HG03378 (cell line): ENCODE results near the gene MAST2.
"Not testable (repeated sequence)": the region's sequence is repeated elsewhere in the genome, so short reads cannot be mapped to it uniquely, and the experiment has no call there.

ENCODE experiments used
- ATAC-seq: cut with Tn5 transposase; IDR thresholded peaks from one replicate; pipeline ENCODE4 v1.9.1; 2021; ENCODE audit warnings: mild to moderate bottlenecking, moderate library complexity; ENCODE audit not compliant: unreplicated experiment

The MAST2 gene

DNA sequence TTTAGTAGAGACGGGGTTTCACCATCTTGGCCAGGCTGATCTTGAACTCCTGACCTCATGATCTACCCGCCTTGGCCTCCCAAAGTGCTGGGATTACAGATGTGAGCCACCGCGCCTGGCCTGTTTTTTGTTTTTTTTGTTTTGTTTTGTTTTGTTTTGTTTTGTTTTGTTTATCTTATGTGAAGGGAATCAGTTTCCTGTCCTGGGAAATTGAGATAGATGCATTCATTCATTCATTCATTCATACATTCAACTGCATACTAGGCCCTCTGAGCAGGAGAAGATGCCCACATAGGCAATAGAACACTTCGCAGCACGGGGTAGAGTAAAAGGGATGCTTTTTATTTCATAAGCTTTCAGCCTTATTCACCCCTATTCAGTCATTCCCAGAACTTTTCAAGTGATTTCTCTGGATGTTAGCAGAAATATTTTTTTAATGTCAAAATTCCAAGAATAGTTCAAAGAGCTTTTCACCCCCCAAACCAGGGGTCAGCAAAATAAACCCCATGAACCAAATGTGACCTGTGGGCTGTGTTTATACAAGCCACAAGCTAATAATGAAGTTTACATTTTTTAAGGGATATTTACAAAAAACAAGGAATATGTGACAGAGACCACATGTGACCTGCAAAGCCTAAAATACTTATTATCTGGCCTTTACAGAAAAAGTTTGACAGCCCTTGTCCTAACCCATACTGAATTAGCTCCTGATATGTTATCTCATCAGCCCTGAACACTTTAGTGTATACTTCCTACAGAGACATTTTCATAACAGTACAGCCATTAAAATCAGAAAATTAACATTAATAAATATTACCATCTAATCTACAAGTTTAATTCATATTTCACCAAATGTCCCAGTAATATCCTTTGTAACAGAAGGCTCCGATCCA, 127.1 kb downstream of the MAST2 start:
- no peak for ATAC-seq

DNA sequence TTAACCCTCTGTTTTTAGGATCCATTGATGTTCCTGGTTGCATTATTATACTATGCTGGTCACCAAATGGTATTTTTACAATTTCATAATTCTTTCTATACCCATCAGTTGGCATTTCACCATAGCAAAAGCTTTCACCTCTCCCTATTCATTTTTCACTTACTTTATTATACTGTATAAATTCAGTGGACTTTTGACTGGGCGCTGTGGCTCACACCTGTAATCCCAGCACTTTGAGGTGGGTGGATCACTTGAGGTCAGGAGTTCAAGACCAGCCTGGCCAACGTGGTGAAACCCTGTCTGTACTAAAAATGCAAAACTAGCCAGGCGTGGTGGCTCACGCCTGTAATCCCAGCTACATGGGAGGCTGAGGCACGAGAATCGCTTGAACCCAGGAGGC, 128.8 kb downstream of the MAST2 start:
- not testable (repeated sequence) for ATAC-seq

DNA sequence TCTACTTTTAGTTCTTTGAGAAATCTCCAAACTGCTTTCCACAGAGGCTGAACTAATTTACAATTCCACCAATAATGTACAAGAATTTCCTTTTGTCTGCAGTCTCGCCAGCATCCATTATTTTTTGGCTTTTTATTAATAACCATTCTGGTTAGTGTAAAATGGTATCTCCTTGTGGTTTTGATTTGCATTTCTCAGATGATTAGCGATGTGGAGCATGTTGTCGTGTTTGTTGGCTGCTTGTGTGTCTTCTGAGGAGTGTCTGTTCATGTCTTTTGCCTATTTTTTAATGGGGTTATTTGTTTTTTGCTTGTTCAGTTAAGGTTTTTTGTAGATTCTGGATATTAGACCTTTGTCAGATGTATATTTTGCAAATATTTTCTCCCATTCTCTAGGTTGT, 131.5 kb downstream of the MAST2 start:
- no peak for ATAC-seq

DNA sequence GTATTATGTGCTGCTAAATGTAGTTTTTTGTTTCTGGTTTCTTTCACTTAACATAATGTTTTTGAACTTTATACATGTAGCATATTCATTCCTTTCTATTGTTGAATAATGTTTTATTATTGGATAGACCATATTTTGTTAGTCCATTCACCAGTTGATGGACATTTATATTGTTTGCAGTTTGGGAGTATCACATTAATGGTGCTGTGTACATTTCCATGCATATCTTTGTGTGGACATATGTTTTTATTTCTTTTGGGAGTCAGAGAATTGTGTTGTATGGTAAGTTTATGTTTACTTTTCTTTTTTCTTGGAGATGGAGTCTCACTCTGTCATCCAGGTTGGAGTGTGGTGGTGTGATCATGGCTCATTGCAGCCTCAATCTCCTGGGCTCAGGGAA, 134.6 kb downstream of the MAST2 start:
- no peak for ATAC-seq

DNA sequence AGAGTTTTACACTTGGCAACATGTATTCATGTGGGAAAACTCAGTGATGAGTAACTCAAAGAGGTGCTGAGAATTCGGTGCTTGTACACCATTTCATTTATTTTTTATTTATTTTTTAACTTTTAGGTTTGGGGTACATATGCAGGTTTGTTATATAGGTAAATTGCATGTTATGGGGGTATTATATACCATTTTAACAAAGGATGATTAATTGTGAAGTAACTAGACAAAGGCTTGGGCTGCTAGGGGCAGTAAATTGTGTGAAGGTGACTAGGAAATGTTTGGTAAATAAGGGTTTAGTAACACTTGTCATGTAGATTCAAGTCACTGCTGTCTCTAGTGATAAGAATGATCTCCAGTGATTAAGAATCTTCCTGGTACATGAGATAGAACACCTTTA, 139.0 kb downstream of the MAST2 start:
- no peak for ATAC-seq

DNA sequence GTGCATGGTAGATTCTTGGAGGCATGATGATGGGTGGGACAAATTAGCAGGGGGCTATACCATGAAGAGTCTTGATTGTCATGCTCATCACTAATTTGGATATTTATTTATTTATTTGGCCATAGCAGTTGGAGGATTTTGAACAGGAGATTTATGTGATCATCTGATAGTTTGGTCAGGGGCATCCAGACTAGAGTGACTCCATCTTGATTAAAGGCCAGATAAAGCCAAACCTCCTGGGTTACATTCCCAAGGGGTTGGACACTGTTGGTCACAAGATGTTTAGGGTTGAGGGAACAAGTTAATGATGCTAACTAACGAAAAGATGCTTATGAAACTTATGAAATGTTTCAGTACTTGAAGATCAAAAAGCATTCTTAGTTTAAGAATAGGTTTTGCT, 139.8 kb downstream of the MAST2 start:
- no peak for ATAC-seq

DNA sequence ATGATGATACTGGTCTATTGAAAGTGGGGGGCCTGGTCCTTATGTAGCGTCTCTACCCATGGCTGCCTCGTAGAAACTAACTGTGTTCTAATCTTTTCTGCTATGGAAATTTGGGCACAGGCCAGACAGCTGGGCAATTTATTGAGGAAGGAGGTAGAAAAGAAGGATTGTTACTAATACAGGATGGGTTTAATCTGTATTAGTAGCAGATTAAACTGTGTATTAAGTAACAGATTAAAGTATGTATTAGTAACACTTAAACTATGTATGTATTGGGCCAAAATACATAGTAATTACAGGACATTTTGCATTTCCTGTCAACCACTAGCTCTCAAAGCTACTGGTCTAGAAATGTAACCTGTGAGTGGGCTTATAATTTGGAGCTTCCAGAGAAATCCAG, 142.0 kb downstream of the MAST2 start:
- no peak for ATAC-seq

DNA sequence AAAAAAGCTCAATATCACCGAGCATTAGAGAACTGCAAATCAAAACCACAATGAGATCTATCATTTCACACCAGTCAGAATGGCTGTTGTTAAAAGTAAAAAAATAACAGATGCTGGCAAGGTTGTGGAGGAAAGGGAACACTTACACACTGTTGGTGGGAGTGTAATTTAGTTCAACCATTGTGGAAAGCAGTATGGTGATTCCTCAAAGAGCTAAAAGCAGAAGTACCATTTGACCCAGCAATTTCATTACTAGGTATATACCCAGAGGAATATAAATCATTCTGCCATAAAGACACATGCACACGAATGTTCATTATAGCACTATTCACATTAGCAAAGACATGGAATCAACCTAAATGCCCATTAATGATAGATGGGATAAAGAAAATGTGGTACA, 146.1 kb downstream of the MAST2 start:
- ATAC-seq, result not testable (repeated sequence)

DNA sequence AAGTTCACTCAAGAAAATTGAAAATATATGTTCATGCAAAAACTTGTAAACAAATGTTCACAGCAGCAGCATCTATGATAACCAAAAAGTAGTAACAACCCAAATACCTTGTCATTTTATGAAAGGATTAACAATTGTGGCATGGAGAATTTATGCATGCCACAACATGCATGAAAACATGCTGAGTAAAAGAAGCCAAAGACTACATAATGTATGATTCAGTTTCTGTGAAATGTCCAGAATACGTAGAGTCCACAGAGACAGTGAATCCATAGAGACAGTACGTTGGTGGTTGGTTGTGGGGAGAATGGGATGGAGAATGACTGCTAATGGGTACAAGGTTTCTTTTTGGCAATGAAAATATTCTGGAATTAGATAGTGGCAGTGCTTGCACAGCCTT, 148.7 kb downstream of the MAST2 start:
- ATAC-seq, result no peak

DNA sequence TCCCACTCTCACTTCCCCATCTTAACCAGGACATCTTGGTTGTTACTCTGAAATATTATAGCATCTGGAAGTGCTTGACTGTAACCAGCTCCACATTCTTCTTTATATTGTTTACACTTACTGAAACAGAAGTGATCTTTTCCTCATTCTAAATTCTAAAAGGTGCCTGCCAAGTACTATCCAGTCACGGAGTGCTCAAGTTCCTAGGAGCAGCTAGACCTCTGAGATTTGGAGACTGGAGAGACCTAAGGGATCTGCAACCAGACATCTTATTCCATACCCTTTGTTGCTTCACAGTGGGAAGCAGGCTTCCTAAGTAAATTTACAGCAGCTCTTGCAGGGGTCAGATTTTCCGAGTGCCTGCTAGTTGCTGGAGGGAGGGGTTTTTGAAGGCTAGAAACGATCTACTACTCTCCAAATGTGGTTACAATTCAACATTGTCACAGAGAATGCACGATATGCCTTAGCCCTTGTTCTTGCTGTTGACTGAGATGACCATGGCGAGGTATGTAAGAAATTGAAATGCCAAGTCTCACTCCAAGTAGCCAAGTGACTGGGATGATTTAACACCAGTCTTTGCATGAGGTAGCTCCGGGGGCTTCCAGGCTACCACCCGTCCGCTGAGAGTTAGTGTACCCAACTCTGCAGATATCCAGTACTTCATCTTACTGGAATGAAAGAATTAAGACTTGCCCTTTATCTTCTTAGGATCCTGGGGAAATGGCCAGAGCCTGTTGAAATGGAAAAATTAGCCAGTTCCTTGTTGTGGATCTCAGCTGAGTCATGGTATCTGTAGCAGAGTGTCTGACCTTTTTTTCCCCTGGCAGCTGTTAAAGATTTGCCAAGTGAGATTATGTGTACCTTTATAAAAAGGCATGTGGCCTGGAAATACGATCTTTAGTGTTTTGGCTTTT, 150.8 kb downstream of the MAST2 start:
- no peak for ATAC-seq

DNA sequence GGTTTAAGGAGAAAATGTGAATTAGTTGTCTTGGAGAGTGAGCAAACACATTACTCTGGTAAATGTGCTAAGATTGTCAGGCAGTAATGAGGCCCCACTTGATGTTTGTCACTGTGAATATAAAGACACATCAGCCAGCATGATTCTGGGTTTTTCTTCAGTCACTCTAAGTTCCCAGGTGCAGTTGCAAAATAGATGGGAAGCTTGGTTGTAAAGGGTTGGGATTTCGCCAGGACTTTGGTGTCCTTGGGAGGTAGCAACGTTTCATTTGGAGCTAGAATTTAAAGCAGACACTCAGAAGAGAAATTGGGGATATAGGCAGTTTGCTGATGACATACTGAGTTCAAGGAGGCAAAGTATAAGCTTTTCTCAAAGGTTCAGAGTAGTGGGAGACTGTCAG, 154.3 kb downstream of the MAST2 start:
- no peak for ATAC-seq

DNA sequence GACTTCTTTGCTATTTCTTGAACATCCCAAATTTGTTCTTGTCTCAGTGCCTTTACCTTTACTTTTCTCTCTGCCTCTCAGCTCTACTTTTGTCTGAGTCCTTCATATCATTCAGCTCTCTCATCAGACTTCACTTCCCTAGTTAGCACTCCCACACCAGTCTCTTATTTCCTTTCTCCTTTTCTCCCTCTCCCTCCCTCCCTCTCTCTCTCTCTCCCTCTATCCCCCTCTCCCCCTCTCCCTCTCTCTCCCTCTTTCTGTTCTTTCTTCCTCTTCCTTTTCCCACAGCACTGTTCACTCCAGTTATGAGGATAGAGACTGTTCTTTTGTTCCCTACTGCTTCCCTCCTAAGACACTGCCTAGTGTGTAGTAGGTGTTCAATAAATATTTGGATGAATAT, 154.9 kb downstream of the MAST2 start:
- no peak for ATAC-seq

DNA sequence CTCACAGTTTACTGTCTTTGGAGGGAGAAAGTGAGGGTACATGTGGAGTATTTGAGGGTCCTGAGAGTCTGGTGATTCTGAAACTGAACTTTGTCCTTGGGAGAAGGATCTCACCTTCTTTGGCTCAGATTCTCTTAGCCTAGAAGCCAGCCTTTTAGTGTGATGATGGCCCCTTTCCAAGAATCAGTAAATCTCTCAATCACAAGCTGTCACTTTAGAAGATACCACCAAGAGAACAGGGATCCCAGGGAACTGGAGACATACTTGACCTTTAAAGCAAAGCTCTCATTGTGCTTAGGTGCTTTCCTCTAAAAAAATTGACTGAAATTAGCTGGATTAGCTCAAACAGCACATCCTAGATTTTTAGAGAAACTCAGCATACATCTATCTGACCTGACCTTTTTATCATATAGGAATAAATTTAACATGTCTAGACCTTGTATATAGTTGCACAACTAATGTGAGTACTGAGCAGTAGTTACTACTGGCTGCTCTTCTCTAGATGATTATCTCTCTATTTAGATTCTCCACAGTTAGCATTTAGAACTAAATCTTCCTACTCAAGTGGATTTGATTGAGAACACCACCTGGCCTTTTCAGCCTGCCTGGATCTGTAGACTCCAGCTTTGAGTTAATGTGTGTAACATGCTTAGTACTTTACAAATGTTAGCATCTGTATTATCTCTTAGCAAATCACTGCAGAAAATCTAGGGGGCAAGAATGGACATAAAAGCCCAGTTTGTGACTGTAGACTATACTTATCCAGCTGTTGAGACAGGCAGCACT, 157.7 kb downstream of the MAST2 start:
- no peak for ATAC-seq

DNA sequence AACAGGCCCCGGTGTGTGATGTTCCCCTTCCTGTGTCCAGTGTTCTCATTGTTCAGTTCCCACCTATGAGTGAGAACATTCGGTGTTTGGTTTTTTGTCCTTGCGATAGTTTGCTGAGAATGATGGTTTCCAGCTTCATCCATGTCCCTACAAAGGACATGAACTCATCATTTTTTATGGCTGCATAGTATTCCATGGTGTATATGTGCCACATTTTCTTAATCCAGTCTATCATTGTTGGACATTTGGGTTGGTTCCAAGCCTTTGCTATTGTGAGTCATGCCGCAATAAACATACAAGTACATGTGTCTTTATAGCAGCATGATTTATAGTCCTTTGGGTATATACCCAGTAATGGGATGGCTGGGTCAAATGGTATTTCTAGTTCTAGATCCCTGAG, 158.5 kb downstream of the MAST2 start:
- not testable (repeated sequence) for ATAC-seq

DNA sequence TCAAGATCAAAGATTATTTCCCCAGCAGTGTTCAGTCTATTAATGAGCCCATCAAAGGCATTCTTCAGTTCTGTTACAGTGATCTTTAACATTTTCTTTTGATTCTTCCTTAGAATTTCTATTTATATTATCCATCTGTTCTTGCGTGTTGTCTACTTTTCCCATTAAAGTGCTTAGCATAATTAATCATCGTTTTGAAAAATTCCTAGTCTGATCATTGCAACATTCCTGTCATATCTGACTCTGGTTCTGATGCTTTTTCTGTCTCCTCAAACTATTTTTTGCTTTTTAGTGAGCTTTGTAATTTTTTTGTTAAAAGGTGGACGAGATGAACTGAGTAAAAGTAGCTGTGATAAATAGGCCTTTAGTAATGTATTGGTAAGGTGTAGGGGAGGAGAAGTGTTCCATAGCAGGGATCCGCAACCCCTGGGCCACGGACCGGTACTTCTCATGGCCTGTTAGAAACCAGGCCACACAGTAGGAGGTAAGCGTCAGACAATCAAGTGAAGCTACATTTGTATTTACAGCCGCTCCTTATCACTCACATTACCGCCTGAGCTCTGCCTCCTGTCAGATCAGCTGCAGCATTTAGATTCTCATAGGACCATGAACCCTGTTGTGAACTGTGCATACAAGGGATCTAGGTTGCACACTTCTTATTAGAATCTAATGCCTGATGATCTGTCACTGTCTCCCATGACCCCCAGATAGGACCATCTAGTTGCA, 165.7 kb downstream of the MAST2 start:
- no peak for ATAC-seq

DNA sequence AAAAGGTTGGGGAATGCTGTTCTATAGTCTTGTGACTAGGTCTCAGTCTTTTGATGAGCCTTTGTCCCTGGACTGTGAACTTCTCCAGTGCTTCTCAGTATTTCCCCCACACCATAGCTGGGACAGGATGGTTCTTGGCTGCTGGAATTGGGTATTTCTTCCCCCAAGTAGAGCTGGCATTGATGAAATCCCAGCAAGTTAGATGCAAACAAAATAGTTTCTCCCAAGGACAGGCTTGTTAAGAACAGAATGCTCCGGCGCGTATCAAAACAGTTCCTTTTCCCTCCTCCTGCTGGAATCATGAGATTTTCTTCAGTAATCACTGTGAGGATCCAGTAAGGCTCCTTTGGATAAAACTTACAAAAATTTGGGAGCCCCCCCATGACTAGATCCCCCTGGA, 166.5 kb downstream of the MAST2 start:
- no peak for ATAC-seq

DNA sequence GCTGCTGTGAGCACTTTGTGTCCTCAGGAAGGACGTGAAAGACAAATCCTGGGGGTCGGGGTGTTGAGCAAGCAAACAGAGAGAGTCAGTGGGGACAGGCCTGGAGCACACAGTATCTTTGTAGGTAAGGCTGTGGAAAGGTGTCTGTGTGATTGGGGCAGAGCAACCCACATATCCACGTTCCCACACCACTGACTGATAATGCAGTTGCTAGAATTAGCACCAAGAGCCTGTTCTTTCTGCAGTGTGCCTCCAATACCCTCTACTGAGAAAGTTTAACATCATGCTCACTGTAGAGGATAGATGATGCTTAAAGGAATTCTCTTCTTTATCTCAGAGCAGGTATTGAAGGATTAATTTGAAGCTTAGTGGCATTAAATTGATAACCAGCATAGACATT, 167.9 kb downstream of the MAST2 start:
- no peak for ATAC-seq

DNA sequence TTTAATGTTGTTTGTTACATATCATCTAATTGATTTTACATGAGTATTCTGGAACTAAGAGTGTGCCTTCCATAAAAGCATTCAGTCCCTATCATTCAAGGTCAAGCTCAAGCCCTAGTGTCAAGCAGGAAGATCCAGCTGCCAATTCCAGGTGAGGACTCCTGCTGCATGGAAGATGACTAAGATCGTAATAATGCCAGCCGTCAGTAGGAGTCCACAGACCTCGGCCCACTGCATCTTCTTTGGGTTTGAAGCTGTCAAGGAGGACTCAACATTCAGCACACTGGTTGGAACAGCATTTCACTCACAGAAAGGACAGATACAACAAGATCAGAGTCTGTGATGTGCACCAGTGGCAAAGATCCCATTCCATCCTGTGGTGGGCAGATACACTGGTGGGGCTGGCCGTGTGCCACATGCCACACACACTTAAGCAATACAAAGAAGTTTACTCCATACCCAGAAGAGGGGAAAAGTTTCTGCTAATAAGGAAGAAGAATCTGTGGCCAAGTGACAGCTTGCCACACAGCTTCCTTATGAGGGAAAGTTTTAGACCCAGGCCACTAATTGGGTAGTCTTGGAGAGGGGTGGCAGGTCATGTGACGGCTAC, 168.6 kb downstream of the MAST2 start:
- no peak for ATAC-seq

DNA sequence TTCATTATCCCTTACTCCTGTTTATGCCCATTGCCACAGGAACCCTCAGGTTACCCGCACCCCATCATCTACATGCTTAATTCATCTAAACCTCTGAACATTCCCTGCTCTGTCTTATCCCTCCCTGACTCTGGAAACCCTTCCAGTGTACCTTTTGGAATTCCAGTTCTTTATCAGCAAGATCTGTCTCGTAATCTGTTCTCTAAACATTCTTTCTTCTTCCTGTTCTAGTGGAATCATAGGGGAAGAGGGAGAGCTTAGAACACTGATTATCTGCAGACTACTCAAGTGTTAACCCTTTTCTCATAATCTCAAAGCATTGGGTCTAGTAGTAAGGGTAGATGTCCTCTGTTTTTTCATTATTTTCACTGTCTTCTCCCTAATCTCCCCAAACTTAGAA, 169.2 kb downstream of the MAST2 start:
- ATAC-seq, result no peak

DNA sequence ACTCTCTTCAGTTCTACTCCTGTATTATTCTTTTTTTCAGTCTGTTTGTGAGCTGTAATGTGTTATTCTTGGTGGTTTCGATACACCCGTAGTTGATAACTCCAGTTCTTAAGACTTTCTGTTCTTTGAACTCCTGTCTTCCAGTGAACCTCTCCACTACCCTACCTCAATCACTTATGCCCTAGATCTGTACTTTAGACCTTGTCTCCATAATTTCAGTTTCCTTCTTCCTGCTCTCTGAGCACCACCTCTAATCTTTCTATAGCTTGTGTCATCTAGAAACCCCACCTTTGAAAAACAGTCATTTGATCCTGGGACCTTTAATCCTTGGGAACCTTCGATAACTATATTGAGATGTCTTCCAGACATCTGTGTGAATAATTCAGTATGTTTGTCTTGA, 169.7 kb downstream of the MAST2 start:
- no peak for ATAC-seq
